Measurements from ENCODE around the gene KAT14. TPM values are rescaled to one million over a fixed set of nuclear protein-coding genes. Genes with fewer than 3 reads are reported as not detected.

KAT14 gene
- total RNA-seq, 4 donors from 2014 or later: 17.3 to 58.0 (median 24.0) TPM

GRCh38 chr20:18154342-18154741, 16.7 kb downstream of the KAT14 start:
- WGBS, 2 donors (ENCODE audit: low coverage in 1 of 2): 93 to 98% methylated on average over 8 to 9 of the region's 9 CpGs
- no peaks in the 10 kb centered on the region for H3K27me3 ChIP-seq
- no peaks in the 10 kb centered on the region for H3K9me3 ChIP-seq
- intact Hi-C loops (cut with DNase I; ENCODE audit: low total_unique reads) (no loop called here), in situ Hi-C loops (cut with MboI; ENCODE audit: low pct_ligation_motif_present in 1 of 4, low pct_unique_long_range_greater_than_20kb in 1 of 4, low sequenced_read_pairs in 3 of 4) (no loop called here)
- no peak overlapping the region for H3K4me3 ChIP-seq
- H3K36me3 ChIP-seq: peaks cover 0 to 49% (median 14%) of the 10 kb centered on the region in 4 donors
- no peak for DNase-seq
- H3K4me1 ChIP-seq: no peaks in the 10 kb centered on the region
- no peak for TF ChIP-seq CTCF (IDR thresholded peaks at IDR 0.05)
- TF ChIP-seq POLR2A (IDR thresholded peaks at IDR 0.05): no peak
- no peak for TF ChIP-seq EP300 (IDR thresholded peaks at IDR 0.05; ENCODE audit: low read depth)
- no peak for TF ChIP-seq POLR2AphosphoS5 (IDR thresholded peaks at IDR 0.05)
- H3K27ac ChIP-seq: no peak overlapping the region

- no peak overlapping the region for H3K4me3 ChIP-seq
- H3K36me3 ChIP-seq: peaks cover 0 to 54% (median 16%) of the 10 kb centered on the region in 4 donors
- H3K4me1 ChIP-seq: no peaks in the 10 kb centered on the region
- no peaks in the 10 kb centered on the region for H3K9me3 ChIP-seq
- H3K27me3 ChIP-seq: no peaks in the 10 kb centered on the region
- TF ChIP-seq POLR2A (IDR thresholded peaks at IDR 0.05) (no peak), CTCF (IDR thresholded peaks at IDR 0.05) (no peak), EP300 (IDR thresholded peaks at IDR 0.05; ENCODE audit: low read depth) (no peak), POLR2AphosphoS5 (IDR thresholded peaks at IDR 0.05) (no peak)
- 94 to 100% methylated on average over 4 of the region's 4 CpGs for WGBS, 2 donors (ENCODE audit: low coverage in 1 of 2)
- in situ Hi-C loops (cut with MboI; ENCODE audit: low pct_ligation_motif_present in 1 of 4, low pct_unique_long_range_greater_than_20kb in 1 of 4, low sequenced_read_pairs in 3 of 4): no loop called here
- DNase-seq: no peak
- no peak overlapping the region for H3K27ac ChIP-seq
- intact Hi-C loops (cut with DNase I; ENCODE audit: low total_unique reads): no loop called here
Observed at GRCh38 chr20:18156045-18156444, 18.4 kb downstream of the KAT14 start.

- intact Hi-C loops (cut with DNase I; ENCODE audit: low total_unique reads): no loop called here
- in situ Hi-C loops (cut with MboI; ENCODE audit: low pct_ligation_motif_present in 1 of 4, low pct_unique_long_range_greater_than_20kb in 1 of 4, low sequenced_read_pairs in 3 of 4): no loop called here
- no peak for TF ChIP-seq POLR2AphosphoS5 (IDR thresholded peaks at IDR 0.05)
- no peak for TF ChIP-seq CTCF (IDR thresholded peaks at IDR 0.05)
- no peak for TF ChIP-seq EP300 (IDR thresholded peaks at IDR 0.05; ENCODE audit: low read depth)
- no peak for TF ChIP-seq POLR2A (IDR thresholded peaks at IDR 0.05)
Observed at GRCh38 chr20:18164356-18164755, 26.7 kb downstream of the KAT14 start.

GRCh38 chr20:18165553-18165952, 27.9 kb downstream of the KAT14 start:
- DNase-seq: no peak
- in situ Hi-C loops (cut with MboI; ENCODE audit: low pct_ligation_motif_present in 1 of 4, low pct_unique_long_range_greater_than_20kb in 1 of 4, low sequenced_read_pairs in 3 of 4) (no loop called here), intact Hi-C loops (cut with DNase I; ENCODE audit: low total_unique reads) (no loop called here)
- H3K4me3 ChIP-seq: no peak overlapping the region
- no peaks in the 10 kb centered on the region for H3K9me3 ChIP-seq
- peaks cover 11 to 25% (median 14%) of the 10 kb centered on the region in 4 donors for H3K4me1 ChIP-seq
- TF ChIP-seq CTCF (IDR thresholded peaks at IDR 0.05): no peak
- TF ChIP-seq EP300 (IDR thresholded peaks at IDR 0.05; ENCODE audit: low read depth): no peak
- TF ChIP-seq POLR2A (IDR thresholded peaks at IDR 0.05): no peak
- no peak for TF ChIP-seq POLR2AphosphoS5 (IDR thresholded peaks at IDR 0.05)
- no peaks in the 10 kb centered on the region for H3K27me3 ChIP-seq
- WGBS, 2 donors (ENCODE audit: low coverage in 1 of 2): 85% methylated on average over 3 of the region's 3 CpGs; no CpG with 5 or more reads in 1 of the 2 donors
- peak overlapping the region in 2 of 4 donors; percentile 34 to 69 for H3K27ac ChIP-seq
- peaks cover 0 to 14% (median 4%) of the 10 kb centered on the region in 4 donors for H3K36me3 ChIP-seq

More at GRCh38 chr20:18164356-18164755, 26.7 kb downstream of the KAT14 start:
- WGBS, 2 donors (ENCODE audit: low coverage in 1 of 2): 93% methylated on average over 2 of the region's 2 CpGs; no CpG with 5 or more reads in 1 of the 2 donors
- H3K4me3 ChIP-seq: no peak overlapping the region
- H3K9me3 ChIP-seq: no peaks in the 10 kb centered on the region
- H3K36me3 ChIP-seq: peaks cover 0 to 22% (median 7%) of the 10 kb centered on the region in 4 donors
- DNase-seq: no peak
- H3K4me1 ChIP-seq: peaks cover 11 to 25% (median 14%) of the 10 kb centered on the region in 4 donors
- H3K27me3 ChIP-seq: no peaks in the 10 kb centered on the region
- no peak overlapping the region for H3K27ac ChIP-seq
